H1 (cell line): Measurements from ENCODE around the gene KCNH1. TPM values are rescaled to one million over a fixed set of nuclear protein-coding genes. Genes with fewer than 3 reads are reported as not detected.
A peak's percentile ranks its signal among the peaks of the same experiment; 100 is the strongest.

ENCODE experiments used
- CTCF ChIA-PET: fragments of 300-600 bp; sonication (Branson Sonifier 250); formaldehyde crosslinking; loops from one replicate; lab custom pipeline; 2021; ENCODE audit not compliant: partially characterized antibody; lab: Charles Lee
- POLR2A ChIA-PET: fragments of 300-600 bp; sonication (Branson Sonifier 250); formaldehyde crosslinking; loops from one replicate; lab custom pipeline; 2021; ENCODE audit warnings: inconsistent platforms; ENCODE audit not compliant: partially characterized antibody; lab: Charles Lee
- DNase-seq, 2 experiments: peaks; one replicate each; pipeline versions ENCODE4 v3.0.0 to v3.0.0-alpha.2; 2010 to 2022; ENCODE audit warnings: low spot score in 2 of 2, low read depth in 1 of 2, mixed read lengths in 1 of 2
- FAIRE-seq: peaks from 2 replicates; lab custom pipeline; 2011; peaks lifted over from hg19 to GRCh38; lab: Jason Lieb, UNC
- H2AFZ ChIP-seq: 2 replicates; pipeline ENCODE4 v1.8.1; 2012; ENCODE audit warnings: low read length, inconsistent platforms
- H2AK5ac ChIP-seq: 2 replicates; pipeline ENCODE4 v1.6.1; 2013; ENCODE audit warnings: low read depth, low read length
- H2BK120ac ChIP-seq: replicated peaks from 2 replicates; pipeline ENCODE3; 2013; ENCODE audit warnings: low read depth, low read length, inconsistent platforms
- H2BK12ac ChIP-seq: 2 replicates; pipeline ENCODE4 v1.6.1; 2013; ENCODE audit warnings: low read depth, low read length
- H2BK15ac ChIP-seq: 2 replicates; pipeline ENCODE4 v1.6.1; 2013; ENCODE audit warnings: low read length
- H2BK20ac ChIP-seq: 2 replicates; pipeline ENCODE4 v1.6.1; 2013; ENCODE audit warnings: low read length
- H2BK5ac ChIP-seq: 2 replicates; pipeline ENCODE4 v1.6.1; 2013; ENCODE audit warnings: low read depth, low read length
- H3K14ac ChIP-seq: 2 replicates; pipeline ENCODE4 v1.6.1; 2013; ENCODE audit warnings: inconsistent platforms; ENCODE audit not compliant: insufficient read length
- H3K18ac ChIP-seq: 2 replicates; pipeline ENCODE4 v1.6.1; 2013; ENCODE audit warnings: low read length; ENCODE audit errors: extremely low read depth
- H3K23ac ChIP-seq: 2 replicates; pipeline ENCODE4 v1.6.1; 2013; ENCODE audit warnings: inconsistent platforms; ENCODE audit not compliant: insufficient read length
- H3K23me2 ChIP-seq: 2 replicates; pipeline ENCODE4 v1.6.1; 2013; ENCODE audit warnings: low read depth, low read length
- H3K27ac ChIP-seq: 2 replicates; pipeline ENCODE4 v1.6.1; 2011; ENCODE audit warnings: low read depth, low read length, inconsistent platforms
- H3K27me3 ChIP-seq, 4 experiments: replicated peaks in 1 of 4; 1 replicate in 1 of 4; 2 replicates in 3 of 4; pipeline versions ENCODE4 v1.6.1 to v1.8.1; 2011 to 2013; ENCODE audit warnings: low read length in 3 of 4, mild to moderate bottlenecking in 3 of 4, inconsistent platforms in 2 of 4, mixed read lengths in 2 of 4, moderate library complexity in 1 of 4; ENCODE audit not compliant: control insufficient read depth in 3 of 4, insufficient read depth in 3 of 4; ENCODE audit errors: extremely low read depth in 1 of 4
- H3K36me3 ChIP-seq, 4 experiments: 2 replicates each; pipeline versions ENCODE4 v1.6.1 to v1.8.1; 2011 to 2013; ENCODE audit warnings: mild to moderate bottlenecking in 4 of 4, low read length in 3 of 4, moderate library complexity in 2 of 4, control low read depth in 1 of 4, inconsistent platforms in 1 of 4; ENCODE audit not compliant: insufficient read depth in 4 of 4, control insufficient read depth in 2 of 4
- H3K4ac ChIP-seq: replicated peaks from 2 replicates; pipeline ENCODE3; 2013; ENCODE audit warnings: low read length, low read depth, mixed read lengths, inconsistent platforms; ENCODE audit not compliant: insufficient read length
- H3K4me1 ChIP-seq, 4 experiments: replicated peaks in 1 of 4; 1 replicate in 1 of 4; 2 replicates in 3 of 4; pipeline versions ENCODE4 v1.6.1 to v1.8.1; 2011 to 2013; ENCODE audit warnings: low read length in 3 of 4, inconsistent platforms in 2 of 4, mixed read lengths in 1 of 4; ENCODE audit not compliant: insufficient read depth in 4 of 4, control insufficient read depth in 3 of 4
- H3K4me2 ChIP-seq, 2 experiments: 2 replicates each; pipeline versions ENCODE4 v1.6.1 to v1.8.1; 2011 to 2013; ENCODE audit warnings: low read depth in 2 of 2, low read length in 2 of 2, control low read depth in 1 of 2, inconsistent platforms in 1 of 2, mild to moderate bottlenecking in 1 of 2; ENCODE audit not compliant: insufficient read depth in 1 of 2
- H3K4me3 ChIP-seq, 4 experiments: fragments of 200-600, 300-600 bp in 1 of 4; sonication (generic), shearing (Covaris generic), sonication (Bioruptor Twin) in 1 of 4; 2 replicates each; pipeline versions ENCODE4 v1.5.1 to v1.8.1; 2011 to 2016; ENCODE audit warnings: low read length in 4 of 4, low read depth in 3 of 4, control low read depth in 2 of 4, inconsistent platforms in 2 of 4, mild to moderate bottlenecking in 2 of 4, mixed read lengths in 1 of 4, moderate library complexity in 1 of 4; ENCODE audit not compliant: insufficient read depth in 2 of 4; ENCODE audit errors: extremely low read depth in 1 of 4
- H3K56ac ChIP-seq: replicated peaks from 2 replicates; pipeline ENCODE3; 2013; ENCODE audit warnings: low read depth, mild to moderate bottlenecking, mixed read lengths, low read length, inconsistent platforms; ENCODE audit not compliant: insufficient read length
- H3K79me1 ChIP-seq: 2 replicates; pipeline ENCODE4 v1.6.1; 2013; ENCODE audit warnings: low read depth, low read length, control low read depth
- H3K79me2 ChIP-seq, 2 experiments: 2 replicates each; pipeline versions ENCODE4 v1.6.1 to v1.8.1; 2012 to 2013; ENCODE audit warnings: low read length in 2 of 2, mild to moderate bottlenecking in 2 of 2, inconsistent platforms in 1 of 2; ENCODE audit not compliant: insufficient read depth in 2 of 2, control insufficient read depth in 1 of 2
- H3K9ac ChIP-seq, 4 experiments: replicated peaks in 1 of 4; 1 replicate in 1 of 4; 2 replicates in 3 of 4; pipeline versions ENCODE4 v1.6.1 to v1.8.1; 2011 to 2013; ENCODE audit warnings: low read depth in 3 of 4, low read length in 3 of 4, control low read depth in 2 of 4, mild to moderate bottlenecking in 2 of 4, moderate library complexity in 2 of 4, inconsistent platforms in 1 of 4; ENCODE audit errors: extremely low read depth in 1 of 4
- H3K9me3 ChIP-seq, 2 experiments: 2 replicates each; pipeline versions ENCODE4 v1.6.1 to v1.8.1; 2012 to 2013; ENCODE audit warnings: mild to moderate bottlenecking in 2 of 2, moderate library complexity in 2 of 2, control low read depth in 1 of 2, inconsistent platforms in 1 of 2, low read depth in 1 of 2, low read length in 1 of 2, mixed read lengths in 1 of 2; ENCODE audit not compliant: insufficient read depth in 2 of 2
- H4K20me1 ChIP-seq, 2 experiments: replicated peaks in 1 of 2; 2 replicates each; pipeline versions ENCODE3 to v1.8.1; 2011 to 2013; ENCODE audit warnings: inconsistent platforms in 2 of 2, low read length in 2 of 2, mild to moderate bottlenecking in 1 of 2; ENCODE audit not compliant: insufficient read depth in 2 of 2, control insufficient read depth in 1 of 2
- H4K5ac ChIP-seq: 2 replicates; pipeline ENCODE4 v1.6.1; 2013; ENCODE audit warnings: low read length, low read depth, mixed read lengths, inconsistent platforms; ENCODE audit not compliant: insufficient read length
- H4K8ac ChIP-seq: 2 replicates; pipeline ENCODE4 v1.8.0; 2013; ENCODE audit warnings: mild to moderate bottlenecking, moderate library complexity, low read length, inconsistent platforms; ENCODE audit not compliant: insufficient read depth; ENCODE audit errors: extremely low read depth
- H4K91ac ChIP-seq: replicated peaks from 2 replicates; pipeline ENCODE3; 2013; ENCODE audit warnings: low read length, mixed read lengths, inconsistent platforms; ENCODE audit not compliant: insufficient read length
- BACH1 ChIP-seq: IDR thresholded peaks from 2 replicates; pipeline ENCODE4 v1.6.1; 2012; ENCODE audit warnings: low read length, improper control_type of control experiment
- CHD1 ChIP-seq: IDR thresholded peaks from 2 replicates; pipeline ENCODE4 v1.6.1; 2012; ENCODE audit warnings: low read depth, low read length, improper control_type of control experiment
- MAX ChIP-seq: IDR thresholded peaks from 2 replicates; pipeline ENCODE4 v1.6.1; 2012; ENCODE audit warnings: inconsistent platforms
- RBBP5 ChIP-seq: IDR thresholded peaks from 2 replicates; pipeline ENCODE4 v1.7.1; 2012; ENCODE audit warnings: low read depth, mild to moderate bottlenecking, inconsistent platforms, low read length, moderate library complexity, borderline replicate concordance
- RNF2 ChIP-seq: fragments of 200-900, 300-1000 bp; sonication (generic); IDR thresholded peaks from 2 replicates; pipeline ENCODE4 v1.7.1; 2016; ENCODE audit warnings: borderline replicate concordance, low read depth, mild to moderate bottlenecking, antibody characterized with exemption, low read length; ENCODE audit not compliant: poor library complexity, severe bottlenecking; ENCODE audit errors: missing control alignments
- TAF7 ChIP-seq: optimal IDR thresholded peaks from 2 replicates; pipeline ENCODE3; 2011; ENCODE audit warnings: low read depth, mild to moderate bottlenecking, inconsistent platforms, low read length, moderate library complexity, borderline replicate concordance
- ZNF274 ChIP-seq: IDR thresholded peaks from 2 replicates; pipeline ENCODE4 v1.7.0; 2012; ENCODE audit warnings: low read length, borderline replicate concordance; ENCODE audit errors: extremely low read depth
- WGBS, 2 experiments: shearing (Covaris generic) in 1 of 2; methylation state at CpG; one replicate each; pipeline versions ENCODE4 v1.1.6 to v1.1.7; 2013 to 2015; ENCODE audit warnings: low lambda C conversion rate in 2 of 2, mixed read lengths in 2 of 2, inconsistent platforms in 1 of 2, low coverage in 1 of 2, missing lambda C conversion rate in 1 of 2; ENCODE audit not compliant: insufficient replicate concordance in 2 of 2, insufficient coverage in 1 of 2, insufficient read length in 1 of 2; ENCODE audit errors: extremely low coverage in 1 of 2, missing lambda C conversion rate in 1 of 2; 5-methylcytosine and 5-hydroxymethylcytosine counted together
- polyA plus RNA-seq, 7 experiments: library from polyadenylated mRNA; depleted of rRNA in 3 of 7; stranded (reverse) in 5 of 7; unstranded in 2 of 7; fragments of >200 nt in 5 of 7; fragments of 200-250 nt in 2 of 7; gene quantifications; 1 replicate in 5 of 7; 2 replicates in 1 of 7; 4 replicates in 1 of 7; pipeline versions ENCODE4 v1.2.1 to v1.2.3, GENCODE V29; 2011 to 2013; ENCODE audit warnings: missing spikeins in 2 of 7, mixed read lengths in 2 of 7
- total RNA-seq: library from RNA; stranded (reverse); fragmentation: NEBNext Ultra II Directional; extraction: Animal tissue kit (Norgen Biotek cat#: 25700); gene quantifications from 2 replicates; pipeline ENCODE4 v1.2.1, GENCODE V29; 2021

KCNH1 gene
- total and polyA plus RNA-seq, 2 of the 8 experiments (the other 6 are each of a cell fraction or from before 2014, with no cell fraction given), result 0.27 to 0.34 TPM

GRCh38 chr1:210855440-210855839 is 278.5 kb downstream of the KCNH1 start:
- Histone ChIP-seq H4K5ac (no peak overlapping the region), H3K36me3 (no peaks in the 10 kb centered on the region), H2AFZ (no peak overlapping the region), H3K23me2 (no peaks in the 10 kb centered on the region), H3K23ac (no peak overlapping the region), H3K9me3 (no peaks in the 10 kb centered on the region), H3K4me3 (no peak overlapping the region), H4K91ac (no peak overlapping the region), H3K79me2 (no peaks in the 10 kb centered on the region), H3K79me1 (no peaks in the 10 kb centered on the region), H2BK120ac (no peak overlapping the region), H2BK12ac (no peak overlapping the region), H3K4ac (no peak overlapping the region), H3K9ac (no peak overlapping the region), H2AK5ac (no peak overlapping the region), H2BK20ac (no peak overlapping the region), H4K20me1 (no peaks in the 10 kb centered on the region), H3K27me3 (no peaks in the 10 kb centered on the region), H2BK5ac (no peak overlapping the region), H3K14ac (no peak overlapping the region), H2BK15ac (no peak overlapping the region), H3K56ac (no peak overlapping the region), H4K8ac (no peak overlapping the region), H3K27ac (no peak overlapping the region), H3K4me1 (no peaks in the 10 kb centered on the region), H3K4me2 (no peak overlapping the region), H3K18ac (no peak overlapping the region)
- CTCF ChIA-PET, result interaction anchor here (0.6 to 1.3 kb wide), 5 partner anchors 94 to 456 kb away, joined by 3 to 4 read pairs (median 4); partner anchors contain the start of gene KCNH1
- FAIRE-seq, result no peak
- DNase-seq, result peak in 1 of 2 experiments; percentile 5
- TF ChIP-seq TAF7 (no peak), ZNF274 (no peak), CHD1 (no peak), RBBP5 (no peak), RNF2 (no peak), BACH1 (no peak), MAX (0 out of 2 replicates have a peak, but pooled peaks have one; percentile 34)
- POLR2A ChIA-PET, result no interaction called here
- WGBS, 2 experiments, result 71% methylated on average over 4 of the region's 4 CpGs; no CpG with 5 or more reads in 1 of the 2 experiments
